AG04450 (cell line): ENCODE data around the gene CDR2L. TPM values are rescaled to one million over a fixed set of nuclear protein-coding genes. Genes with fewer than 3 reads are reported as not detected.

Experiments
- CTCF ChIA-PET: fragments of 300-600, 350-600 bp; formaldehyde crosslinking; extraction: SDS; loops from one replicate; lab custom pipeline; 2022; ENCODE audit warnings: antibody characterized with exemption, inconsistent platforms; lab: Charles Lee
- POLR2A ChIA-PET: fragments of 350-600 bp; formaldehyde crosslinking; extraction: SDS; loops from one replicate; lab custom pipeline; 2021; ENCODE audit warnings: antibody characterized with exemption, inconsistent platforms; lab: Yijun Ruan, JAX
- DNase-seq: peaks from one replicate; pipeline ENCODE4 v3.0.0-alpha.2; 2011; ENCODE audit warnings: low read depth, low spot score
- H3K27ac ChIP-seq: one replicate; pipeline ENCODE4 v1.5.1; 2012; ENCODE audit warnings: low read depth, low read length, control low read depth
- H3K27me3 ChIP-seq: one replicate; pipeline ENCODE4 v1.6.0; 2012; ENCODE audit warnings: low read length; ENCODE audit not compliant: control insufficient read depth, insufficient read depth
- H3K4me3 ChIP-seq: 2 replicates; pipeline ENCODE4 v1.5.1; 2011; ENCODE audit warnings: mild to moderate bottlenecking, low read depth, low read length, control low read depth
- H3K9me3 ChIP-seq: 2 replicates; pipeline ENCODE4 v1.5.1; 2012; ENCODE audit warnings: low read length; ENCODE audit not compliant: control insufficient read depth, insufficient read depth
- CTCF ChIP-seq: IDR thresholded peaks from 2 replicates; pipeline ENCODE4 v1.5.1; 2011; ENCODE audit warnings: low read depth, low read length, control low read depth, inconsistent platforms
- polyA plus RNA-seq: library from polyadenylated mRNA; depleted of rRNA; stranded (reverse); fragments of >200 nt; gene quantifications from 2 replicates; pipeline ENCODE4 v1.2.3, GENCODE V29; 2011

The CDR2L gene
- polyA plus RNA-seq, 1 experiment: 8.4 TPM

- H3K9me3 ChIP-seq: no peaks in the 10 kb centered on the region; the same call in 1 of the 2 replicates
- TF ChIP-seq CTCF: no peak
- H3K27me3 ChIP-seq: peaks cover 35% of the 10 kb centered on the region
- POLR2A ChIA-PET: no interaction called here
- H3K27ac ChIP-seq: no peak overlapping the region
- H3K4me3 ChIP-seq: no peak overlapping the region
- DNase-seq: no peak
- CTCF ChIA-PET: interaction anchor here (0.8 to 1.2 kb wide), 3 partner anchors 8 to 10 kb away, joined by 3 to 6 read pairs (median 3); no protein-coding TSS in a partner anchor
Observed at GRCh38 chr17:74952431-74953133, 34.9 kb upstream of the CDR2L start.

GRCh38 chr17:74953134-74953687, 34.2 kb upstream of the CDR2L start:
- H3K4me3 ChIP-seq: no peak overlapping the region
- H3K9me3 ChIP-seq: no peaks in the 10 kb centered on the region; the same call in 1 of the 2 replicates
- DNase-seq: no peak
- CTCF ChIA-PET: interaction anchor here (0.8 to 1.2 kb wide), 3 partner anchors 7 to 29 kb away, joined by 3 to 6 read pairs (median 3); partner anchors contain the start of gene OTOP2
- POLR2A ChIA-PET: no interaction called here
- peaks cover 35% of the 10 kb centered on the region for H3K27me3 ChIP-seq
- no peak for TF ChIP-seq CTCF
- no peak overlapping the region for H3K27ac ChIP-seq

GRCh38 chr17:74954115-74954514, 33.3 kb upstream of the CDR2L start:
- ChIA-PET POLR2A (no interaction called here), CTCF (interaction anchor here (1.0 kb wide), 1 partner anchor 8 kb away, joined by 3 read pairs; no protein-coding TSS in a partner anchor)
- Histone ChIP-seq H3K27ac (no peak overlapping the region), H3K27me3 (peaks cover 34% of the 10 kb centered on the region), H3K9me3 (no peaks in the 10 kb centered on the region; the same call in 1 of the 2 replicates), H3K4me3 (no peak overlapping the region)
- TF ChIP-seq CTCF: no peak
- no peak for DNase-seq

DNA sequence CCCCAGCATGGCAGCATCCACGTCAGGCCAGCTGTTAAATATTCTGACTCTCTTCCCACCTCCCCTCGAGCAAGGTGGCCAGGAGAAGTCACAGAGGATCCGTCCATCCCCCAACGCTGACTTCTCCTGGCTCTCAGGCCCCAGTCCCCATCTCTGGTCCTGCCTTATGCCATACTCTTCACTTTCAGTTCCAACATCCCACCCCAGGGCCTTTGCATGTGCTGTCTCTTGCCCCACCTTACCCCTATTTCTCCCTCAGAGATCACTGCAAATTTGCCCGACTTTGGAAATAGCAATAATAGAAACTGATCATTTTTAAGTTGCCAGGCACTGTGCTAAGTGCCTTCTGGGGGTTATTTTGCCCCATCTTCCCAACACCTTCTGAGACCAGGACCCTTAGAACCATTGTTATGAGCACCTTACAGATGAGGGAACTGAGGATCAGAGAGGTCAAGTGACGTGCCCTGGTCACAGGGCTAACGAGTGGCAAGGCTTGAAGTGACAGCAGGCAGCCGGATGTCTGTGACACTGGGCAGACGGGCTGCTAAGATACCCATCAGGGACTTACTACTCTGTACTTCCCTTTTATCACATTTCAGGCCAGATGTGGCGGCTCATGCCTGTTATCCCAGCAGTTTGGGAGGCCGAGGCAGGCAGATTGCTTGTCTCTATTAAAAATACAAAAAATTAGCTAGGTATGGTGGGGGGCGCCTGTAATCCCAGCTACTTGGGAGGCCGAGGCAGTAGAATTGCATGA, 32.6 kb upstream of the CDR2L start:
- DNase-seq: no peak
- POLR2A ChIA-PET: no interaction called here
- peaks cover 26% of the 10 kb centered on the region for H3K27me3 ChIP-seq
- CTCF ChIA-PET: interaction anchor here (0.5 to 5.1 kb wide), 3 partner anchors 9 to 163 kb away, joined by 3 to 24 read pairs (median 3); no protein-coding TSS in a partner anchor
- no peak overlapping the region for H3K4me3 ChIP-seq
- H3K27ac ChIP-seq: no peak overlapping the region
- H3K9me3 ChIP-seq: no peaks in the 10 kb centered on the region
- no peak for TF ChIP-seq CTCF
